ENCODE data around the gene PLCG1.

The PLCG1 gene

GRCh38 chr20:41214666-41215065, 77.3 kb downstream of the PLCG1 start:
- H3F3A ChIP-seq (ENCODE audit: insufficient read depth): no peaks in the 10 kb centered on the region
- no peaks in the 10 kb centered on the region for H3K9me2 ChIP-seq (replicated peaks; ENCODE audit: insufficient read depth, low read length)
- H3K36me3 ChIP-seq (ENCODE audit: low read length): no peaks in the 10 kb centered on the region
- no peaks in the 10 kb centered on the region for H3K27me3 ChIP-seq (ENCODE audit: low read length)
- TF ChIP-seq CTCF (IDR thresholded peaks at IDR 0.05; ENCODE audit: insufficient read depth, low read length, poor library complexity, severe bottlenecking) (no peak), EZH2phosphoT487 (conservative IDR thresholded peaks at IDR 0.05; ENCODE audit: low read length) (no peak)
- H3K4me2 ChIP-seq (ENCODE audit: low read depth, low read length, poor library complexity, severe bottlenecking): no peak overlapping the region
- no peaks in the 10 kb centered on the region for H3K79me2 ChIP-seq (ENCODE audit: insufficient read depth, low read length)
- no peak overlapping the region for H3K4me3 ChIP-seq (ENCODE audit: insufficient read depth, low read length, poor library complexity, severe bottlenecking)
- no peaks in the 10 kb centered on the region for H3K9me3 ChIP-seq (ENCODE audit: insufficient read depth, low read length)
- no peak overlapping the region for H3K9ac ChIP-seq (ENCODE audit: low read length)
- no peak overlapping the region for H2AFZ ChIP-seq (ENCODE audit: low read depth, low read length, severe bottlenecking)
- no peak overlapping the region for H3K27ac ChIP-seq (ENCODE audit: low read depth, low read length)
- no peaks in the 10 kb centered on the region for H4K20me1 ChIP-seq (ENCODE audit: low read depth, low read length)

GRCh38 chr20:41217422-41217821, 80.1 kb downstream of the PLCG1 start:
- H2AFZ ChIP-seq (ENCODE audit: low read depth, low read length, severe bottlenecking): no peak overlapping the region
- H3K9me2 ChIP-seq (replicated peaks; ENCODE audit: insufficient read depth, low read length): no peaks in the 10 kb centered on the region
- H4K20me1 ChIP-seq (ENCODE audit: low read depth, low read length): no peaks in the 10 kb centered on the region
- H3K79me2 ChIP-seq (ENCODE audit: insufficient read depth, low read length): no peaks in the 10 kb centered on the region
- no peak for TF ChIP-seq EZH2phosphoT487 (conservative IDR thresholded peaks at IDR 0.05; ENCODE audit: low read length)
- H3K9ac ChIP-seq (ENCODE audit: low read length): no peak overlapping the region
- no peak overlapping the region for H3K4me2 ChIP-seq (ENCODE audit: low read depth, low read length, poor library complexity, severe bottlenecking)
- H3K4me3 ChIP-seq (ENCODE audit: insufficient read depth, low read length, poor library complexity, severe bottlenecking): no peak overlapping the region
- H3F3A ChIP-seq (ENCODE audit: insufficient read depth): no peaks in the 10 kb centered on the region
- H3K27ac ChIP-seq (ENCODE audit: low read depth, low read length): no peak overlapping the region
- H3K9me3 ChIP-seq (ENCODE audit: insufficient read depth, low read length): no peaks in the 10 kb centered on the region
- no peaks in the 10 kb centered on the region for H3K36me3 ChIP-seq (ENCODE audit: low read length)
- H3K27me3 ChIP-seq (ENCODE audit: low read length): no peaks in the 10 kb centered on the region

- H3K9me2 ChIP-seq (replicated peaks; ENCODE audit: insufficient read depth, low read length): no peaks in the 10 kb centered on the region
- H3K27ac ChIP-seq (ENCODE audit: low read depth, low read length): no peak overlapping the region
- no peaks in the 10 kb centered on the region for H3K27me3 ChIP-seq (ENCODE audit: low read length)
- no peak overlapping the region for H3K4me2 ChIP-seq (ENCODE audit: low read depth, low read length, poor library complexity, severe bottlenecking)
- no peaks in the 10 kb centered on the region for H3K79me2 ChIP-seq (ENCODE audit: insufficient read depth, low read length)
- no peaks in the 10 kb centered on the region for H4K20me1 ChIP-seq (ENCODE audit: low read depth, low read length)
- TF ChIP-seq EZH2phosphoT487 (conservative IDR thresholded peaks at IDR 0.05; ENCODE audit: low read length) (no peak), CTCF (IDR thresholded peaks at IDR 0.05; ENCODE audit: insufficient read depth, low read length, poor library complexity, severe bottlenecking) (no peak)
- H3F3A ChIP-seq (ENCODE audit: insufficient read depth): no peaks in the 10 kb centered on the region
- no peak overlapping the region for H3K9ac ChIP-seq (ENCODE audit: low read length)
- no peaks in the 10 kb centered on the region for H3K36me3 ChIP-seq (ENCODE audit: low read length)
- no peaks in the 10 kb centered on the region for H3K9me3 ChIP-seq (ENCODE audit: insufficient read depth, low read length)
- no peak overlapping the region for H3K4me3 ChIP-seq (ENCODE audit: insufficient read depth, low read length, poor library complexity, severe bottlenecking)
- H2AFZ ChIP-seq (ENCODE audit: low read depth, low read length, severe bottlenecking): no peak overlapping the region
These were observed 81.1 kb downstream of the PLCG1 start for GRCh38 chr20:41218466-41218865.

GRCh38 chr20:41219824-41220223, 82.5 kb downstream of the PLCG1 start:
- H3K79me2 ChIP-seq (ENCODE audit: insufficient read depth, low read length): no peaks in the 10 kb centered on the region
- no peak overlapping the region for H3K4me3 ChIP-seq (ENCODE audit: insufficient read depth, low read length, poor library complexity, severe bottlenecking)
- no peak for TF ChIP-seq EZH2phosphoT487 (conservative IDR thresholded peaks at IDR 0.05; ENCODE audit: low read length)
- no peaks in the 10 kb centered on the region for H3K36me3 ChIP-seq (ENCODE audit: low read length)
- no peak overlapping the region for H3K9ac ChIP-seq (ENCODE audit: low read length)
- no peaks in the 10 kb centered on the region for H4K20me1 ChIP-seq (ENCODE audit: low read depth, low read length)
- H3F3A ChIP-seq (ENCODE audit: insufficient read depth): no peaks in the 10 kb centered on the region
- H3K9me3 ChIP-seq (ENCODE audit: insufficient read depth, low read length): no peaks in the 10 kb centered on the region
- no peaks in the 10 kb centered on the region for H3K27me3 ChIP-seq (ENCODE audit: low read length)
- H3K9me2 ChIP-seq (replicated peaks; ENCODE audit: insufficient read depth, low read length): no peaks in the 10 kb centered on the region
- H3K4me2 ChIP-seq (ENCODE audit: low read depth, low read length, poor library complexity, severe bottlenecking): no peak overlapping the region
- H2AFZ ChIP-seq (ENCODE audit: low read depth, low read length, severe bottlenecking): no peak overlapping the region
- H3K27ac ChIP-seq (ENCODE audit: low read depth, low read length): no peak overlapping the region

Measured in SU-DHL-6 (cell line).